GM12892 (cell line): ENCODE results near the gene MAGI2.

Source experiments
- POLR2A ChIP-seq: IDR thresholded peaks from 2 replicates; pipeline ENCODE4 v1.6.1; 2011; ENCODE audit warnings: low read depth, low read length, control low read depth
- POLR2AphosphoS5 ChIP-seq: IDR thresholded peaks from 2 replicates; pipeline ENCODE4 v1.6.1; 2011; ENCODE audit warnings: low read depth, low read length, control low read depth
- TAF1 ChIP-seq: IDR thresholded peaks from 2 replicates; pipeline ENCODE4 v1.6.1; 2011; ENCODE audit warnings: low read depth, mild to moderate bottlenecking, control low read depth, low read length, borderline replicate concordance

DNA sequence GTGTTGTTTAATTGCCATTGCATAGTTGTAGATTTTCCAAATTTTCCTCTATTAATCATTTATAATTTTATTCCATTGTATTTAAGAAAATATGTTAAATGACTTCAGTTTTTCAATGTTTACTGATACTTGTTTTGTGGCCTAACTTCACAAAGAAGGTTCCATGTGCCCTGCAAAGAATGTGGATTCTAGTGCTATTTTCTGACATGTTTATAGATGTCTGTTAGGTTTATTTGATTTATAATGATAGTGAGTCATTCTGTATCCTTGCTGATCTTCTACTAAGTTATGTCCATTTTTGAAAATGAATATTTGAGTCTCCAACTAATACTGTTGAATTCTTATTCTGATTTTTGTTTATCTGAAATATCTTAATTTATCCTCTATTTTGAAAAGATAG lies 369.0 kb downstream of the MAGI2 start:
- TF ChIP-seq TAF1 (no peak), POLR2A (no peak), POLR2AphosphoS5 (no peak)
